Measurements from ENCODE around the gene MISP3.

GRCh38 chr19:14116525-14116917 is 43.9 kb downstream of the MISP3 start:
- TF ChIP-seq POLR2A (IDR thresholded peaks at IDR 0.05) (no peak), CTCF (IDR thresholded peaks at IDR 0.05) (no peak), POLR2AphosphoS5 (IDR thresholded peaks at IDR 0.05; ENCODE audit: insufficient read depth in 1 of 2, low read depth in 1 of 2) (no peak)
